NCI-H82 treated with DMSO at 0.1 percent for 48 hours (cell line): ENCODE measurements around the gene AVPR1B.
A peak's percentile ranks its signal among the peaks of the same experiment; 100 is the strongest.

Experiments used
- DNase-seq: peaks from one replicate; lab custom pipeline; 2025; ENCODE audit not compliant: unreplicated experiment; lab: John Stamatoyannopoulos, UW

AVPR1B gene

GRCh38 chr1:206117151-206117948, at the start of gene AVPR1B:
AVPR1B (minus strand) TSS chr1:206117388; CDS start chr1:206116890, 498 bp downstream.
- no peak for DNase-seq

GRCh38 chr1:206145771-206146290, 28.6 kb upstream of the AVPR1B start:
- DNase-seq = no peak

- DNase-seq = no peak
Observed at GRCh38 chr1:206144605-206145004, 27.4 kb upstream of the AVPR1B start.

GRCh38 chr1:206143537-206144172, 26.5 kb upstream of the AVPR1B start:
- DNase-seq = peak; percentile 38

GRCh38 chr1:206142770-206143169, 25.6 kb upstream of the AVPR1B start:
- no peak for DNase-seq

- no peak for DNase-seq
Observed at GRCh38 chr1:206142011-206142410, 24.8 kb upstream of the AVPR1B start.

- DNase-seq = no peak
Observed at GRCh38 chr1:206136241-206136640, 19.1 kb upstream of the AVPR1B start.

GRCh38 chr1:206135248-206135647, 18.1 kb upstream of the AVPR1B start:
- no peak for DNase-seq

GRCh38 chr1:206133751-206134415, 16.7 kb upstream of the AVPR1B start:
- DNase-seq = no peak

- no peak for DNase-seq
Observed at GRCh38 chr1:206131037-206131436, 13.8 kb upstream of the AVPR1B start.

GRCh38 chr1:206128196-206128595, 11.0 kb upstream of the AVPR1B start:
- no peak for DNase-seq

GRCh38 chr1:206127336-206127735, 10.1 kb upstream of the AVPR1B start:
- DNase-seq = no peak

GRCh38 chr1:206125346-206125745, 8.2 kb upstream of the AVPR1B start:
- DNase-seq = no peak

- DNase-seq = no peak
Observed at GRCh38 chr1:206122686-206123085, 5.5 kb upstream of the AVPR1B start.

- no peak for DNase-seq
Observed at GRCh38 chr1:206121269-206121668, 4.1 kb upstream of the AVPR1B start.

- no peak for DNase-seq
Observed at GRCh38 chr1:206120406-206120805, 3.2 kb upstream of the AVPR1B start.

GRCh38 chr1:206116873-206117150, 376 bp downstream of the AVPR1B start:
- DNase-seq = no peak

GRCh38 chr1:206116191-206116872, 856 bp downstream of the AVPR1B start:
- DNase-seq = no peak

GRCh38 chr1:206115791-206116190, 1.4 kb downstream of the AVPR1B start:
- no peak for DNase-seq

- no peak for DNase-seq
Observed at GRCh38 chr1:206114692-206115640, 2.2 kb downstream of the AVPR1B start.
